ENCODE data around the gene SPP2.

Gene SPP2

GRCh38 chr2:234050455-234051135 is at the start of gene SPP2:
SPP2 (plus strand) TSS chr2:234050702; CDS start chr2:234050787, 85 bp downstream.
- DNase-seq (ENCODE audit: low read depth in 2 of 2) = no peak

- no peak for DNase-seq (ENCODE audit: low read depth in 2 of 2)
Measured at GRCh38 chr2:234001380-234002160, 48.9 kb upstream of the SPP2 start.

GRCh38 chr2:234002281-234002680 is 48.2 kb upstream of the SPP2 start:
- DNase-seq (ENCODE audit: low read depth in 2 of 2) = no peak

DNA sequence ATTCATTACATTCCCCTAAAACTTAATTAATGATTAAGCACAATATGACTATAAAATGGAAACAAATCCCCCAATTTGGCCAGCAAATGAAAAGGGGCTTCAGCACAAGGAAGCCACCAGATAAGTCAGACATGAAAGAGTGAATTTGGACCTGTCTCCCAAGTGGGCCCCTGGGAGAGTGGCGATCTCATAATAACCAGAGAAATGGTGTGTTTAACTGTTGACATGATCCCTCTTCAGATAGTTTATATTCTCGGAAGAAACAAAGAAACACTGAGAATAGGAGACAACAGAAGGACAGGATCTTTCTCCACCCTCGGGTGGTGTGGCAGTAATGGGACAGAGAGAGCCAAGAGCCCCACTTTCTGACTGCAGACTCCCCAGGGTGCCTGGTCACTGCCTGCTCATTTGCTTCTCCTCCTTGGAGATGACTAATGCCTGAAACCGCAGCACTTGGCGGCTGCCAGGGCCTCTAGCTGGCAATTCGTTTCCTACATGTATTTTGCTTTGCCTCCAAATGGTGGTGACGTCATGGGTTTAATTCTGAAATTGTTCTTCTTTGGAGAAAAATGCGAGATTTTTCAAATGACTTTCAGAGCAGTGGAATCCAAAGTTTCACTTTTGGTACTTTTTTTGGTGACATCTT is 46.4 kb upstream of the SPP2 start:
- DNase-seq (ENCODE audit: low read depth in 2 of 2) = no peak

- no peak for DNase-seq (ENCODE audit: low read depth in 2 of 2)
Measured at GRCh38 chr2:234005126-234005525, 45.4 kb upstream of the SPP2 start.

- DNase-seq (ENCODE audit: low read depth in 2 of 2) = no peak
Measured at GRCh38 chr2:234006501-234006900, 44.0 kb upstream of the SPP2 start.

DNA sequence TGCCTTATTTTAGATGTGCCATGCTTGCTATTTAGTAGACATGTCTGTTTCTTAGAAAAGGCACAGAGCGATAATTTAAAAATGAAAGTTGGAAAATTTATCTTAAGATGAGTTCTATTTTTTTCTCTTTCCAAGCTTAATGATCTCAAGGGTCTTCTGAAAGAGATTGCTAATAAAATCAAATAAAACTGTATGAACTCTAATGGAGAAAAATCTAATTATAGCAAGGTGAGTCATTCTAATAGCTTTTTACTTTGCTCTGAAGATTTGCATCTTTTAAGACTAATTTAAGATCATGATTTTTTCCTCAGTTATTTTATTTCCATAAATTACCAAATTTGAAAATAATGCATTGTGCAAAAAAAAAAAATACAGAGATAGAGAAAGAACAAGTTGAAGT is 36.1 kb upstream of the SPP2 start:
- no peak for DNase-seq (ENCODE audit: low read depth in 2 of 2)

- DNase-seq (ENCODE audit: low read depth in 2 of 2) = no peak
Measured at GRCh38 chr2:234015861-234016260, 34.6 kb upstream of the SPP2 start.

DNA sequence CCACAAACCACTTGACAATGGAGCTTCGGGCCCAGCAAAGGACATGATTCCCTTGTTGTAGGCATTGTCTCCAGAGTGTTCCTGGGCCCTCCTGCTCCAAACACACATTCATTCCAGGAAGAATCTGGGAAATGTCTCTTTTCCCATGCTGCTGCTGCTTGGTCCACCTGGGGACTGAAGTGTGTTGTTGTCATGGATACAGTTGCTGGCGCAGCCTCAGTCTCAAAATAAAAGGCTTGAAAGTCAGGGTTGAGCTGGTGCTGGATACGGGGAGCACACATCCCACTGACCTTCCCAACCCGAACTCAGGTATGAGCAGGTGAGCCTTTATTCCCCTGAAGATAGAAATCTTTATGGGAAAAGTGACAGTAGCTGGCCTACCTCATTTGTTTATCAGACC is 30.6 kb upstream of the SPP2 start:
- no peak for DNase-seq (ENCODE audit: low read depth in 2 of 2)

DNA sequence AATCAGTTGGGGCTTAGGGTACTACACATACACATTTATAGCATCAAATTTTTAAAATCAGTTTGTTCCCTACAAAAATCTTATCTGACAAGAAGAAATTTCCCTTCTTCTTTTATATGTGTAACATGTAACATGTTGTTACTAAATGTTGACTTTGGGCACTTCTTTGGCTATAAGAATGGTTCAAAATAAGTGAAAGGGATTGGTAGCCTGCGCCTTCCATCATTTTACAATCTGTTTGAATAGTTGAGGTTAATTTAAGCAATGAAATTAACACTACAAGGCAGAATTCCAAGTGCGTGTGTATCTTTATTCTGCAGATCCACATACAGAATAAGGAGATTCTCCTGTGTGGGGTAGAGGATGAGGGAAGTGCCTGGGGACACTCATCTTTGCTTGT is 30.2 kb upstream of the SPP2 start:
- DNase-seq (ENCODE audit: low read depth in 2 of 2) = no peak

- DNase-seq (ENCODE audit: low read depth in 2 of 2) = no peak
Measured at GRCh38 chr2:234022424-234022823, 28.1 kb upstream of the SPP2 start.

GRCh38 chr2:234024304-234024703 is 26.2 kb upstream of the SPP2 start:
- no peak for DNase-seq (ENCODE audit: low read depth in 2 of 2)

- no peak for DNase-seq (ENCODE audit: low read depth in 2 of 2)
Measured at GRCh38 chr2:234025466-234025865, 25.0 kb upstream of the SPP2 start.

DNA sequence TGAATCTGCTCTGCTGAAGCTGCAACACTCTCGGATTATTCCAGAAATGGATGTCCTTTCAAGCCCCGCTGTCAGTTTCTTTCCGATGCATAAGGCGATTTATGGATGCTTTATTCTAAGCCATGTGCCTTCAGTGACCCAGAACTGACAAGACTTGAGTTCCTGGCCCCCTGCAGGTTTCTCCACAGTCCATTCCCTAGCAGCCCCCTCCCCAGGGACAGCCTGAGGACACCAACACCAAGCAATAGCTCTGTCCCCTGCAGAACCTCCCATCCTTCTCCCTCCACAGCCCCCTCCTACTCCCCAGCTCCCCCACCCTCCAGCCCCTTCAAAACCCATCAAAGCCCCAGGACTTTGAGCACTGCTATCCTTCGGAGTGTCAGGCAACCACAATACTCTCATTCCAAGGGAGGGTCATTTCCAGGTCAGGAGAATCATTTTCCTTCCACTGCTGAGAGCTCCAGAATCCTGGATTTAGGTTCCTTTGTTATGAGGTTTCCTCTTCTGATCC is 24.6 kb upstream of the SPP2 start:
- DNase-seq (ENCODE audit: low read depth in 2 of 2) = no peak

GRCh38 chr2:234026693-234027254 is 23.7 kb upstream of the SPP2 start:
- DNase-seq (ENCODE audit: low read depth in 2 of 2) = no peak

GRCh38 chr2:234027641-234028040 is 22.9 kb upstream of the SPP2 start:
- no peak for DNase-seq (ENCODE audit: low read depth in 2 of 2)

- no peak for DNase-seq (ENCODE audit: low read depth in 2 of 2)
Measured at GRCh38 chr2:234029150-234029733, 21.3 kb upstream of the SPP2 start.

DNA sequence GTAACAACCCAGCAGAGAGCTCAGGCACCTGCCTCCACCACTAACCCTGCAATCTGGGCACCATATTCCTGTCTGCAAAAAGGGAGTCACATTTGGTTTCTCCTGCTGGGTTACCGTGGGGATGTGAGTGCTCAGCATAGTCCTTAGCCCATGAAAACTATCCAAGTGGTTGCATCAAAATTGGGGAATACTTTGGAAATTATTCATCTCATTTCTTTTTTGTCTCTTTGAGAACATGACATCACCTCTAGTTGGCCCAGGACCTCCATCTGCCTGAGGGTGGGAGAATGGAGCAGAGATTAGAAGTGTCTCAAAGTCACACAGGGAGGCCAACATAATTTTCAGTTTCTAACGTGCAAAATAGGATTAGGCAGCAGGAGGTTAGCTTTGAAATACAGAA is 19.3 kb upstream of the SPP2 start:
- DNase-seq (ENCODE audit: low read depth in 2 of 2) = no peak

DNA sequence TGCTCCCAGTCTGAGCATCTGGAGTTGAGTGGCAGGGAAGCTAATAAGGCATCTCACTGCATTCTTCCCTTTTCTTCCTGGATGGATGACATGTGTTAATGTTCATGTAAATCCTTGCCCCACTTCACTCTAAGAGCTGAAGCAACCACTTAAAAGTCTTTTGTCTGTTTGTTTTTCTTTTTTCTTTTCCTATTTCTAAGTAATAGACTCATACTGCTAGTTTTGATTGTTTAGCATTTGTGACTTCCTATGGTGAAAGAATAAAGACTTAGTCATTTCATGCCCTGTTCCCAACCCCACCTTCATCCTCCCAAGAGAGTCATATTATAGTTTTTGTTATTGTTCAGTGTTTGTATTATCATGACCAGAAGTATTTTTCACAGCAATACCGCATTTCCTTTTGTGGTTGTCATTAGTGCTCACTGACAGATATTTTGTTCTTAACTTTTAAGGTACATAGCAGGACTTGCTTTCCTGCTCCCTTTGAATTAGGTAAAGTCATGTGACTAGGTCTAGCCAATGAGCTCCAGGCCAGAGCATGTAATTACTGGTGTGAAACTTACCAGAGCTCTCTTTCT is 18.1 kb upstream of the SPP2 start:
- no peak for DNase-seq (ENCODE audit: low read depth in 2 of 2)

DNA sequence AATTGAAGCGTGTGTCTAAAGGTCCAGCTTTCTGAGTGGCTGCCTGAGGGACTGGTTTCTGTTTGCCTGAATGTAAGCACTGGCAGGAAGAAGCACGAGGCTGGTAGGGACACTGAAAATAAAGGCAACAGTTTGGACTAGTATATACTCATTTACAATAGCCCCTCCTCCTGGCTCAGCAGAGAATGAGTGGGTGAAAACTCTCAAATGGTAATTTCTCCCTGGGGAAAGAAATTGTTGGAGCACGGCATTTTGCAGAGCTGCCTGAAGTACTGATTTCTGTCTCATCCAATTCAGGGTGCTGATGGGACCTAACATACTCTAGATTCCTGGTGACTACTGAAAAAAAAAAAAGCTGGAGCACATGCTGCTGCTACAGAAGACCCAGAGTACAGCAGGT is 17.3 kb upstream of the SPP2 start:
- DNase-seq (ENCODE audit: low read depth in 2 of 2) = no peak

DNA sequence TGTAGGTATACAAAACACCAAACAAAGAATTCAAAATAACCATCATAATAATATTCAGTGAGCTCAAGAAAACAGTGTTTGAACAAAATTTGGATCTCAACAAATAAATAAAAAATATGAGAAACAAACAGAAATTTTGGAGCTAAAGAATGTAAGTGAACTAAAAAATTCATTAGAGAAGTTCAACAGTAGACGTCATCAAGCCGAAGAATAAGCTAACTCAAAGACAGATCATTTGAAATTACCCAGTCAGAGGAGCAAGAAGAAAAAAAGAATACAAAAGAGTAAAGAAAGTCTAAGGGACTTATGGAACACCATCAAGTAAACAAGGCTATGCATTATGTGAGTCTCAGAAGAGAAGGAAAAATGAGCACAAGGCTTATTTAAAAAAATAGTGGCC is 16.6 kb upstream of the SPP2 start:
- no peak for DNase-seq (ENCODE audit: low read depth in 2 of 2)

Measured in stimulated activated CD8-positive, alpha-beta memory T cell treated with anti-CD3 and anti-CD28 coated beads, Interleukin-15, amount 100 ng/mL, for 4 hours (primary cell).